ENCODE measurements around the gene RGCC. TPM values are rescaled to one million over a fixed set of nuclear protein-coding genes. Genes with fewer than 3 reads are reported as not detected.

RGCC gene
- total RNA-seq, 1 experiment from 2014 or later: not detected

DNA sequence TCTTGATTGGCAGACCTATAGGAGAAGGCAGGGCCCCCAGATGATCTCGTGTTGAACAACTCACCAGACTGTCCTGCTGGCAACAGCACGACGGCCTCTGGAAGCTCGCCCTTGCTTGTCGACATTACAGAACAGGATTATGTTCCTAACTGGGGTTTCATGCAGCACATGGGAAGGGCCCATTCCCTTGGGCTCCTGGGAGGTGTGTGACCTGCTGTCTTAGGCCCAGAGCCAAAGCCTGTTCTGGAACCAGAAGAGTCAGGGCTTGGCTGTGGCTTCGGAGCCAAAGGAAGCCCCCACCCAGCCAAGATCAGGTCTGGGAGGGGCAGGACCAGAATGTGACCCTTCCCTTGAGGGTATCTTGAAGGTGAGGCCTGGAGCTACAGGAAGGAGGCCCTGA, 36.9 kb downstream of the RGCC start:
- no peak overlapping the region; a peak in 1 of 7 replicates for H3K27ac Mint-ChIP-seq
- H3K79me1 ChIP-seq (ENCODE audit: insufficient read depth, low read depth, low read length, poor library complexity, severe bottlenecking): no peaks in the 10 kb centered on the region
- H3K4me1 Mint-ChIP-seq: peaks cover 0 to 5% of the 10 kb centered on the region in 2 experiments; a peak in 1 of 4 replicates
- H3K4me1 ChIP-seq (ENCODE audit: insufficient read depth, low read length): no peaks in the 10 kb centered on the region
- no peaks in the 10 kb centered on the region for H3K36me3 Mint-ChIP-seq (ENCODE audit: insufficient read depth in 1 of 3, low read depth in 3 of 3)
- no peak overlapping the region for H3K18ac ChIP-seq (ENCODE audit: insufficient read length, low read depth, low read length)
- no peak for DNase-seq
- H2BK120ac ChIP-seq (ENCODE audit: low read depth, low read length, poor library complexity, severe bottlenecking): no peak overlapping the region
- H2BK12ac ChIP-seq (ENCODE audit: insufficient read length, low read depth, low read length): no peak overlapping the region
- H4K20me1 ChIP-seq (ENCODE audit: control insufficient read depth, insufficient read depth, insufficient read length): no peaks in the 10 kb centered on the region
- H2AK5ac ChIP-seq (ENCODE audit: insufficient read length, low read length): no peak overlapping the region
- H3K79me2 ChIP-seq (ENCODE audit: insufficient read depth, low read length): no peaks in the 10 kb centered on the region
- no peak overlapping the region for H4K91ac ChIP-seq (ENCODE audit: insufficient read length, low read depth, low read length)
- H3K9ac ChIP-seq (ENCODE audit: extremely low read depth, insufficient read length, low read length): no peak overlapping the region
- no peak overlapping the region for H2BK20ac ChIP-seq (ENCODE audit: low read depth, low read length, poor library complexity, severe bottlenecking)
- H3K23ac ChIP-seq (ENCODE audit: insufficient read length, low read depth, low read length): no peak overlapping the region
- H3K27me3 ChIP-seq (ENCODE audit: insufficient read depth, low read length): no peaks in the 10 kb centered on the region
- TF ChIP-seq, protein P1, sequence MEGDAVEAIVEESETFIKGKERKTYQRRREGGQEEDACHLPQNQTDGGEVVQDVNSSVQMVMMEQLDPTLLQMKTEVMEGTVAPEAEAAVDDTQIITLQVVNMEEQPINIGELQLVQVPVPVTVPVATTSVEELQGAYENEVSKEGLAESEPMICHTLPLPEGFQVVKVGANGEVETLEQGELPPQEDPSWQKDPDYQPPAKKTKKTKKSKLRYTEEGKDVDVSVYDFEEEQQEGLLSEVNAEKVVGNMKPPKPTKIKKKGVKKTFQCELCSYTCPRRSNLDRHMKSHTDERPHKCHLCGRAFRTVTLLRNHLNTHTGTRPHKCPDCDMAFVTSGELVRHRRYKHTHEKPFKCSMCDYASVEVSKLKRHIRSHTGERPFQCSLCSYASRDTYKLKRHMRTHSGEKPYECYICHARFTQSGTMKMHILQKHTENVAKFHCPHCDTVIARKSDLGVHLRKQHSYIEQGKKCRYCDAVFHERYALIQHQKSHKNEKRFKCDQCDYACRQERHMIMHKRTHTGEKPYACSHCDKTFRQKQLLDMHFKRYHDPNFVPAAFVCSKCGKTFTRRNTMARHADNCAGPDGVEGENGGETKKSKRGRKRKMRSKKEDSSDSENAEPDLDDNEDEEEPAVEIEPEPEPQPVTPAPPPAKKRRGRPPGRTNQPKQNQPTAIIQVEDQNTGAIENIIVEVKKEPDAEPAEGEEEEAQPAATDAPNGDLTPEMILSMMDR (conservative IDR thresholded peaks at IDR 0.05): no peak
- H3K56ac ChIP-seq (ENCODE audit: insufficient read length, low read depth, low read length): no peak overlapping the region
- no peaks in the 10 kb centered on the region for H3K9me3 Mint-ChIP-seq
- no peak overlapping the region for H2BK5ac ChIP-seq (ENCODE audit: insufficient read length, low read length)
- no peak overlapping the region for H4K8ac ChIP-seq (replicated peaks; ENCODE audit: insufficient read length, low read depth, low read length)
- H3K9me3 ChIP-seq (ENCODE audit: control insufficient read depth, low read depth, low read length): no peaks in the 10 kb centered on the region
- no peak overlapping the region for H3T11ph ChIP-seq (ENCODE audit: low read length)
- H4K5ac ChIP-seq (ENCODE audit: insufficient read length, low read depth, low read length): no peak overlapping the region
- no peak overlapping the region for H2AFZ ChIP-seq (ENCODE audit: low read length)
- no peak overlapping the region for H3K4me2 ChIP-seq (ENCODE audit: insufficient read depth, insufficient read length, low read length)
- no peak overlapping the region for H3K4me3 Mint-ChIP-seq
- no peak overlapping the region for H3K4ac ChIP-seq (ENCODE audit: low read depth, low read length)
- H3K23me2 ChIP-seq (ENCODE audit: insufficient read length, low read depth, low read length, poor library complexity, severe bottlenecking): no peaks in the 10 kb centered on the region
- WGBS (ENCODE audit: extremely low coverage, insufficient read length, low lambda C conversion rate): no CpG with 5 or more reads among the region's 6 CpGs
- H3K14ac ChIP-seq (ENCODE audit: insufficient read depth, low read length): no peak overlapping the region
- H3K27ac ChIP-seq (ENCODE audit: insufficient read length, low read depth, low read length): no peak overlapping the region
- H3K27me3 Mint-ChIP-seq (ENCODE audit: low read depth): no peaks in the 10 kb centered on the region; the same call in 1 of the 2 replicates
- H2BK15ac ChIP-seq (ENCODE audit: low read depth, low read length): no peak overlapping the region

All from H9 (cell line).